ENCODE data around the gene HNRNPA3. TPM values are rescaled to one million over a fixed set of nuclear protein-coding genes. Genes with fewer than 3 reads are reported as not detected.
"Not testable (repeated sequence)": the region's sequence is repeated elsewhere in the genome, so short reads cannot be mapped to it uniquely, and the experiment has no call there.

Gene HNRNPA3
- total RNA-seq, 1 experiment from 2014 or later = 332 TPM

GRCh38 chr2:177217247-177217843 lies 4.8 kb downstream of the HNRNPA3 start:
- no peak overlapping the region for H3K4me3 ChIP-seq (ENCODE audit: low read depth, low read length)
- no peaks in the 10 kb centered on the region for H3K27me3 ChIP-seq (replicated peaks; ENCODE audit: control insufficient read depth, insufficient read depth, low read length)
- Mint-ChIP-seq H3K9me3 (ENCODE audit: unreplicated experiment) (no peaks in the 10 kb centered on the region), H3K27ac (ENCODE audit: unreplicated experiment) (no peak overlapping the region), H3K4me1 (ENCODE audit: low read depth, unreplicated experiment) (peaks cover 16% of the 10 kb centered on the region), H3K4me3 (ENCODE audit: unreplicated experiment) (no peak overlapping the region), H3K27me3 (ENCODE audit: insufficient read depth, unreplicated experiment) (no peaks in the 10 kb centered on the region), H3K36me3 (ENCODE audit: insufficient read depth, unreplicated experiment) (peaks cover 100% of the 10 kb centered on the region)
- POLR2A ChIA-PET = no interaction called here
- TF ChIP-seq CTCF (IDR thresholded peaks at IDR 0.05; ENCODE audit: insufficient read depth in 1 of 2, low read depth in 1 of 2, low read length in 1 of 2, severe bottlenecking in 1 of 2, unreplicated experiment in 1 of 2) = no peak
- intact Hi-C loops (cut with micrococcal nuclease; ENCODE audit: unreplicated experiment) = no loop called here
- H3K9me3 ChIP-seq = no peaks in the 10 kb centered on the region
- no peaks in the 10 kb centered on the region; the same call in none of the 2 replicates for H3K36me3 ChIP-seq (ENCODE audit: control insufficient read depth, insufficient read depth, low read length)
- no TSS peak for BruUV-seq (replicated peaks)
- peaks cover 15% of the 10 kb centered on the region for H3K4me1 ChIP-seq
- no peak for DNase-seq
- CTCF ChIA-PET = no interaction called here

GRCh38 chr2:177219787-177220186 lies 7.2 kb downstream of the HNRNPA3 start:
- H3K27me3 ChIP-seq (replicated peaks; ENCODE audit: control insufficient read depth, insufficient read depth, low read length); H3K4me3 ChIP-seq (ENCODE audit: low read depth, low read length); intact Hi-C loops (cut with micrococcal nuclease; ENCODE audit: unreplicated experiment); H3K36me3 ChIP-seq (ENCODE audit: control insufficient read depth, insufficient read depth, low read length); H3K9me3 Mint-ChIP-seq (ENCODE audit: unreplicated experiment); H3K4me3 Mint-ChIP-seq (ENCODE audit: unreplicated experiment); H3K27me3 Mint-ChIP-seq (ENCODE audit: insufficient read depth, unreplicated experiment); POLR2A ChIA-PET; CTCF ChIA-PET; DNase-seq; H3K27ac Mint-ChIP-seq (ENCODE audit: unreplicated experiment); BruUV-seq (replicated peaks); H3K9me3 ChIP-seq; H3K4me1 ChIP-seq: not testable (repeated sequence)
- Mint-ChIP-seq H3K36me3 (ENCODE audit: insufficient read depth, unreplicated experiment) (peaks cover 97% of the 10 kb centered on the region), H3K4me1 (ENCODE audit: low read depth, unreplicated experiment) (peaks cover 16% of the 10 kb centered on the region)

GRCh38 chr2:177221534-177221933 lies 8.9 kb downstream of the HNRNPA3 start:
- Mint-ChIP-seq H3K4me3 (ENCODE audit: unreplicated experiment) (no peak overlapping the region), H3K27me3 (ENCODE audit: insufficient read depth, unreplicated experiment) (no peaks in the 10 kb centered on the region), H3K36me3 (ENCODE audit: insufficient read depth, unreplicated experiment) (peaks cover 97% of the 10 kb centered on the region), H3K9me3 (ENCODE audit: unreplicated experiment) (no peaks in the 10 kb centered on the region), H3K4me1 (ENCODE audit: low read depth, unreplicated experiment) (peaks cover 13% of the 10 kb centered on the region), H3K27ac (ENCODE audit: unreplicated experiment) (no peak overlapping the region)
- no peaks in the 10 kb centered on the region; the same call in none of the 2 replicates for H3K36me3 ChIP-seq (ENCODE audit: control insufficient read depth, insufficient read depth, low read length)
- ChIA-PET CTCF (no interaction called here), POLR2A (no interaction called here)
- H3K27me3 ChIP-seq (replicated peaks; ENCODE audit: control insufficient read depth, insufficient read depth, low read length) = no peaks in the 10 kb centered on the region
- no peaks in the 10 kb centered on the region for H3K9me3 ChIP-seq
- H3K4me3 ChIP-seq (ENCODE audit: low read depth, low read length) = no peak overlapping the region
- peaks cover 3% of the 10 kb centered on the region; the same call in 1 of the 2 replicates for H3K4me1 ChIP-seq
- intact Hi-C loops (cut with micrococcal nuclease; ENCODE audit: unreplicated experiment) = no loop called here
- TF ChIP-seq CTCF (IDR thresholded peaks at IDR 0.05; ENCODE audit: insufficient read depth in 1 of 2, low read depth in 1 of 2, low read length in 1 of 2, severe bottlenecking in 1 of 2, unreplicated experiment in 1 of 2) = no peak
- BruUV-seq (replicated peaks) = no TSS peak
- DNase-seq = no peak
